ENCODE data around the gene MRPL53. TPM values are rescaled to one million over a fixed set of nuclear protein-coding genes. Genes with fewer than 3 reads are reported as not detected.

The MRPL53 gene
- total RNA-seq (10 to 100 TPM; 31.4 to 67.9 TPM), total RNA-seq (0 reads per million in 2 donors)

GRCh38 chr2:74472086-74472944, at the start of gene MRPL53:
MRPL53 (minus strand) TSS chr2:74472680; CDS start chr2:74472660, 20 bp downstream.
- DNase-seq (peak; percentile 93 to 98 (median 94)), ATAC-seq (peak; percentile 97)
- Mint-ChIP-seq H3K27me3 (no peaks in the 10 kb centered on the region), H3K27ac (peak within 1 kb of the TSS; percentile 98), H3K4me3 (peak within 1 kb of the TSS; percentile 94), H3K36me3 (ENCODE audit: low read depth) (peaks cover 2% of the 10 kb centered on the region), H3K4me1 (peaks cover 20% of the 10 kb centered on the region)
- no peaks in the 10 kb centered on the region for H3K9me3 ChIP-seq (ENCODE audit: control insufficient read depth, low read length, poor library complexity, severe bottlenecking)

GRCh38 chr2:74516650-74517049, 44.2 kb upstream of the MRPL53 start:
- H3K9me3 ChIP-seq (ENCODE audit: control insufficient read depth, low read length, poor library complexity, severe bottlenecking): no peaks in the 10 kb centered on the region

GRCh38 chr2:74515981-74516633, 43.6 kb upstream of the MRPL53 start:
- H3K4me3 Mint-ChIP-seq: peak overlapping the region; percentile 77
- peak; percentile 59 to 68 (median 67) for DNase-seq
- H3K27ac Mint-ChIP-seq: peak overlapping the region; percentile 61
- H3K27me3 Mint-ChIP-seq: peaks cover 61% of the 10 kb centered on the region
- H3K9me3 ChIP-seq (ENCODE audit: control insufficient read depth, low read length, poor library complexity, severe bottlenecking): no peaks in the 10 kb centered on the region
- peak; percentile 87 for ATAC-seq
- H3K36me3 Mint-ChIP-seq (ENCODE audit: low read depth): peaks cover 7% of the 10 kb centered on the region
- peaks cover 21% of the 10 kb centered on the region for H3K4me1 Mint-ChIP-seq

More at GRCh38 chr2:74516650-74517049, 44.2 kb upstream of the MRPL53 start:
- peaks cover 21% of the 10 kb centered on the region for H3K4me1 Mint-ChIP-seq
- peaks cover 61% of the 10 kb centered on the region for H3K27me3 Mint-ChIP-seq
- no peak for ATAC-seq
- no peak for DNase-seq
- peaks cover 7% of the 10 kb centered on the region for H3K36me3 Mint-ChIP-seq (ENCODE audit: low read depth)
- peak overlapping the region; percentile 77 for H3K4me3 Mint-ChIP-seq
- H3K27ac Mint-ChIP-seq: peak overlapping the region; percentile 61

GRCh38 chr2:74515271-74515980, 42.9 kb upstream of the MRPL53 start:
- peaks cover 21% of the 10 kb centered on the region for H3K4me1 Mint-ChIP-seq
- DNase-seq: no peak

GRCh38 chr2:74514368-74515270, 42.1 kb upstream of the MRPL53 start, which contains the start of gene TLX2:
TLX2 (plus strand) TSS chr2:74514450; CDS start chr2:74514807, 357 bp downstream.
- peaks cover 2% of the 10 kb centered on the region for H3K36me3 Mint-ChIP-seq (ENCODE audit: low read depth)
- peak within 1 kb of the TSS; percentile 91 for H3K4me3 Mint-ChIP-seq
- DNase-seq (no peak), ATAC-seq (peak; percentile 15)
- H3K27ac Mint-ChIP-seq: peak within 1 kb of the TSS; percentile 41
- no peaks in the 10 kb centered on the region for H3K9me3 ChIP-seq (ENCODE audit: control insufficient read depth, low read length, poor library complexity, severe bottlenecking)
- H3K27me3 Mint-ChIP-seq: peaks cover 49% of the 10 kb centered on the region
- H3K4me1 Mint-ChIP-seq: peaks cover 23% of the 10 kb centered on the region

More at GRCh38 chr2:74515271-74515980, 42.9 kb upstream of the MRPL53 start:
- H3K27me3 Mint-ChIP-seq: peaks cover 57% of the 10 kb centered on the region
- peak overlapping the region; percentile 41 for H3K27ac Mint-ChIP-seq
- H3K4me3 Mint-ChIP-seq: peak overlapping the region; percentile 91
- peaks cover 6% of the 10 kb centered on the region for H3K36me3 Mint-ChIP-seq (ENCODE audit: low read depth)
- ATAC-seq: no peak
- H3K9me3 ChIP-seq (ENCODE audit: control insufficient read depth, low read length, poor library complexity, severe bottlenecking): no peaks in the 10 kb centered on the region

GRCh38 chr2:74513605-74514367, 41.3 kb upstream of the MRPL53 start:
- DNase-seq (no peak), ATAC-seq (peak; percentile 40)
- Mint-ChIP-seq H3K27ac (peak overlapping the region; percentile 1), H3K4me1 (peaks cover 24% of the 10 kb centered on the region), H3K27me3 (peaks cover 40% of the 10 kb centered on the region), H3K36me3 (ENCODE audit: low read depth) (peaks cover 2% of the 10 kb centered on the region), H3K4me3 (peak overlapping the region; percentile 91)
- H3K9me3 ChIP-seq (ENCODE audit: control insufficient read depth, low read length, poor library complexity, severe bottlenecking): no peaks in the 10 kb centered on the region

- peaks cover 2% of the 10 kb centered on the region for H3K36me3 Mint-ChIP-seq (ENCODE audit: low read depth)
- H3K4me3 Mint-ChIP-seq: peak overlapping the region; percentile 91
- peaks cover 30% of the 10 kb centered on the region for H3K4me1 Mint-ChIP-seq
- DNase-seq: no peak
- H3K27me3 Mint-ChIP-seq: peaks cover 32% of the 10 kb centered on the region
- H3K27ac Mint-ChIP-seq: peak overlapping the region; percentile 9
- H3K9me3 ChIP-seq (ENCODE audit: control insufficient read depth, low read length, poor library complexity, severe bottlenecking): no peaks in the 10 kb centered on the region
- ATAC-seq: no peak
Measured at GRCh38 chr2:74512744-74513604, 40.5 kb upstream of the MRPL53 start.

- ATAC-seq (no peak), DNase-seq (no peak)
- H3K27ac Mint-ChIP-seq: peak overlapping the region; percentile 16
- H3K27me3 Mint-ChIP-seq: peaks cover 20% of the 10 kb centered on the region
- H3K36me3 Mint-ChIP-seq (ENCODE audit: low read depth): peaks cover 4% of the 10 kb centered on the region
- H3K9me3 ChIP-seq (ENCODE audit: control insufficient read depth, low read length, poor library complexity, severe bottlenecking): no peaks in the 10 kb centered on the region
- no peak overlapping the region for H3K4me3 Mint-ChIP-seq
- H3K4me1 Mint-ChIP-seq: peaks cover 37% of the 10 kb centered on the region
Measured at GRCh38 chr2:74511104-74511989, 38.9 kb upstream of the MRPL53 start.

- ATAC-seq (no peak), DNase-seq (no peak)
- H3K36me3 Mint-ChIP-seq (ENCODE audit: low read depth): peaks cover 4% of the 10 kb centered on the region
- peaks cover 13% of the 10 kb centered on the region for H3K27me3 Mint-ChIP-seq
- H3K4me1 Mint-ChIP-seq: peaks cover 34% of the 10 kb centered on the region
- H3K4me3 Mint-ChIP-seq: no peak overlapping the region
- H3K27ac Mint-ChIP-seq: peak overlapping the region; percentile 56
- H3K9me3 ChIP-seq (ENCODE audit: control insufficient read depth, low read length, poor library complexity, severe bottlenecking): no peaks in the 10 kb centered on the region
Measured at GRCh38 chr2:74510272-74510671, 37.8 kb upstream of the MRPL53 start.

- no peak for ATAC-seq
- Mint-ChIP-seq H3K36me3 (ENCODE audit: low read depth) (peaks cover 13% of the 10 kb centered on the region), H3K4me1 (peaks cover 38% of the 10 kb centered on the region), H3K27ac (peak overlapping the region; percentile 100), H3K27me3 (peaks cover 32% of the 10 kb centered on the region), H3K4me3 (peak overlapping the region; percentile 99)
- DNase-seq: no peak
- no peaks in the 10 kb centered on the region for H3K9me3 ChIP-seq (ENCODE audit: control insufficient read depth, low read length, poor library complexity, severe bottlenecking)
Measured at GRCh38 chr2:74507926-74508520, 35.5 kb upstream of the MRPL53 start.

Data from T-helper 17 cell (primary cell).